K562 (cell line): ENCODE measurements around the gene SIGLEC11. TPM values are rescaled to one million over a fixed set of nuclear protein-coding genes. Genes with fewer than 3 reads are reported as not detected.

ENCODE experiments used
- ATAC-seq: fragments of 200-7000 bp; cut with Tn5 transposase; 3 replicates; pipeline ENCODE4 v1.9.1; 2020; ENCODE audit warnings: moderate library complexity
- BruUV-seq: library from RNA; stranded (reverse); fragments of 400-500 nt; replicated peaks from 2 replicates; lab custom pipeline; 2021; lab: Mats Ljungman, UMichigan
- CTCF ChIA-PET: fragments of 300-600 bp; formaldehyde crosslinking; extraction: SDS; loops from one replicate; lab custom pipeline; 2021; ENCODE audit warnings: low intra/inter-chr PET ratio; lab: Yijun Ruan, JAX
- POLR2A ChIA-PET: fragments of 300-600, 350-650 bp; sonication (Branson Sonifier 250); formaldehyde crosslinking; extraction: SDS; loops from one replicate; lab custom pipeline; 2021; ENCODE audit warnings: antibody characterized with exemption, inconsistent platforms; lab: Yijun Ruan, JAX
- DNase-seq, 4 experiments: peaks; one replicate each; pipeline versions ENCODE4 v3.0.0 to v3.0.0-alpha.2; 2011 to 2018; ENCODE audit warnings: low spot score in 3 of 4, mixed read lengths in 3 of 4; ENCODE audit errors: extremely low read depth in 1 of 4
- FAIRE-seq: peaks from 2 replicates; lab custom pipeline; 2011; peaks lifted over from hg19 to GRCh38; lab: Jason Lieb, UNC
- H2AFZ ChIP-seq: 2 replicates; pipeline ENCODE4 v1.6.0; 2011; ENCODE audit warnings: low read depth, low read length, control low read depth, inconsistent platforms
- H3K27ac ChIP-seq: fragments of 200-600 bp; 3 replicates; pipeline ENCODE4 v1.8.0; 2011; ENCODE audit warnings: low read depth, mild to moderate bottlenecking, control low read depth, inconsistent platforms, low read length, moderate library complexity, mixed read lengths; ENCODE audit errors: extremely low read depth
- H3K27me3 ChIP-seq, 2 experiments: fragments of 300-600 bp in 1 of 2; 2 replicates in 1 of 2; 3 replicates in 1 of 2; pipeline versions ENCODE4 v1.6.0 to v1.8.0; 2011; ENCODE audit warnings: inconsistent platforms in 2 of 2, low read length in 2 of 2, mild to moderate bottlenecking in 1 of 2, mixed read lengths in 1 of 2, moderate library complexity in 1 of 2; ENCODE audit not compliant: control insufficient read depth in 2 of 2, insufficient read depth in 2 of 2
- H3K36me3 ChIP-seq: fragments of 300-600 bp; 3 replicates; pipeline ENCODE4 v1.8.0; 2011; ENCODE audit warnings: mild to moderate bottlenecking, low read length, inconsistent platforms; ENCODE audit not compliant: control insufficient read depth, insufficient read depth
- H3K4me1 ChIP-seq, 2 experiments: fragments of 200-600 bp in 1 of 2; replicated peaks in 1 of 2; 2 replicates in 1 of 2; 3 replicates in 1 of 2; pipeline versions ENCODE4 v1.5.1 to v1.8.0; 2011; ENCODE audit warnings: inconsistent platforms in 2 of 2, low read length in 2 of 2, mild to moderate bottlenecking in 1 of 2, mixed read lengths in 1 of 2, moderate library complexity in 1 of 2; ENCODE audit not compliant: control insufficient read depth in 2 of 2, insufficient read depth in 2 of 2
- H3K4me2 ChIP-seq: 2 replicates; pipeline ENCODE4 v1.6.1; 2011; ENCODE audit warnings: low read length, control low read depth, inconsistent platforms, mixed read lengths; ENCODE audit not compliant: insufficient read depth
- H3K4me3 ChIP-seq: fragments of 200-600 bp; sonication (generic), shearing (Covaris generic); 2 replicates; pipeline ENCODE4 v1.5.1; 2016; ENCODE audit warnings: control low read depth, inconsistent platforms
- H3K79me2 ChIP-seq: fragments of 200-600 bp; 3 replicates; pipeline ENCODE4 v1.8.0; 2011; ENCODE audit warnings: low read length, inconsistent platforms; ENCODE audit not compliant: control insufficient read depth, insufficient read depth
- H3K9ac ChIP-seq, 2 experiments: 2 replicates each; pipeline versions ENCODE4 v1.6.0 to v1.6.1; 2011; ENCODE audit warnings: low read depth in 2 of 2, low read length in 2 of 2, control low read depth in 1 of 2, inconsistent platforms in 1 of 2, mild to moderate bottlenecking in 1 of 2, mixed read lengths in 1 of 2; ENCODE audit not compliant: insufficient read depth in 1 of 2
- H3K9me1 ChIP-seq: one replicate; pipeline ENCODE4 v1.6.0; 2011; ENCODE audit warnings: inconsistent platforms, mild to moderate bottlenecking, low read length, moderate library complexity; ENCODE audit not compliant: control insufficient read depth, insufficient read depth
- H3K9me3 ChIP-seq: replicated peaks from 2 replicates; pipeline ENCODE4 v1.5.1; 2011; ENCODE audit warnings: low read depth, low read length, inconsistent platforms; ENCODE audit not compliant: control insufficient read depth, insufficient read depth
- H4K20me1 ChIP-seq: replicated peaks from 2 replicates; pipeline ENCODE4 v1.6.1; 2011; ENCODE audit warnings: low read length, inconsistent platforms, mixed read lengths; ENCODE audit not compliant: control insufficient read depth, insufficient read depth
- CTCF ChIP-seq, 3 experiments: IDR thresholded peaks in 2 of 3; conservative IDR thresholded peaks in 1 of 3; 2 replicates each; pipeline ENCODE4 v1.5.1; 2011 to 2012; ENCODE audit warnings: low read length in 3 of 3, mild to moderate bottlenecking in 3 of 3, control low read depth in 2 of 3, improper control_type of control experiment in 1 of 3, inconsistent platforms in 1 of 3, low read depth in 1 of 3, mixed read lengths in 1 of 3, moderate library complexity in 1 of 3; ENCODE audit not compliant: insufficient read depth in 2 of 3
- ZBTB26 ChIP-seq: fragments of 450-650 bp; formaldehyde crosslinking; IDR thresholded peaks from 2 replicates; pipeline ENCODE4 v1.4.0; 2022; ENCODE audit warnings: missing genetic modification characterization
- WGBS: fragments of 100-300 bp; shearing (Covaris generic); methylation state at CpG from one replicate; pipeline ENCODE4 v1.1.6; 2016; ENCODE audit warnings: low coverage, mixed read lengths; ENCODE audit not compliant: insufficient coverage; ENCODE audit errors: missing lambda C conversion rate; 5-methylcytosine and 5-hydroxymethylcytosine counted together
- in situ Hi-C: fragments of 300-500 bp; cut with MboI; formaldehyde crosslinking; loops from 4 replicates; pipeline ENCODE4 v1.15.0; 2018; ENCODE audit warnings: inconsistent platforms, mixed read lengths
- intact Hi-C: fragments of 100-400 bp; cut with micrococcal nuclease; formaldehyde crosslinking; loops from 2 replicates; pipeline ENCODE4 v1.14.2; 2022
- polyA plus RNA-seq, 8 experiments: library from polyadenylated mRNA; depleted of rRNA in 4 of 8; stranded (reverse) in 5 of 8; unstranded in 3 of 8; fragments of >200 nt; fragmentation: Nextera tagmentation in 2 of 8; fragmentation: Illumina TruSeq in 1 of 8; extraction: Ambion mirVana in 2 of 8; extraction: Trizol in 1 of 8; gene quantifications; 2 replicates each; pipeline versions ENCODE4 v1.2.1 to v1.2.3, GENCODE V29; 2011 to 2014; ENCODE audit warnings: inconsistent platforms in 1 of 8, missing spikeins in 1 of 8
- total RNA-seq, 7 experiments: library from RNA; depleted of rRNA in 6 of 7; stranded (reverse); fragments of >200 nt in 6 of 7; fragmentation: Illumina TruSeq in 2 of 7; extraction: Trizol in 2 of 7; gene quantifications; 2 replicates each; pipeline versions ENCODE4 v1.2.1 to v1.2.3, GENCODE V29; 2011 to 2021; ENCODE audit warnings: low replicate concordance in 1 of 7

Gene SIGLEC11
- total and polyA plus RNA-seq, 9 of the 15 experiments (the other 6 are each of a cell fraction or from before 2014, with no cell fraction given), result not detected

- no peaks in the 10 kb centered on the region for H3K27me3 ChIP-seq
- FAIRE-seq (no peak), DNase-seq (no peak), ATAC-seq (0 out of 3 replicates have a peak, but pooled peaks have one; percentile 21)
- no peak overlapping the region for H3K9ac ChIP-seq
- POLR2A ChIA-PET, result interaction anchor here (0.6 to 13.2 kb wide), 3 partner anchors 7 to 240 kb away, joined by 3 to 105 read pairs (median 4); partner anchors contain the start of genes ATF5 and NUP62
- BruUV-seq, result no TSS peak
- CTCF ChIA-PET, result no interaction called here
- no peak for TF ChIP-seq ZBTB26 (CRISPR knock-in tag)
- 0 out of 6 replicates have a peak, but pooled peaks have one; percentile 8 to 22 (median 14) for TF ChIP-seq CTCF (IDR thresholded peaks at IDR 0.05 in 2 of 3, conservative IDR thresholded peaks at IDR 0.05 in 1 of 3; ENCODE audit: insufficient read depth in 2 of 3, low read depth in 1 of 3, low read length in 3 of 3)
- H3K36me3 ChIP-seq, result peaks cover 90% of the 10 kb centered on the region; the same call in 2 of the 3 replicates
- no peak overlapping the region for H2AFZ ChIP-seq
- intact Hi-C loops, result no loop called here
- no peak overlapping the region for H3K4me3 ChIP-seq
- H3K4me1 ChIP-seq, result peaks cover 0 to 9% of the 10 kb centered on the region in 2 experiments; a peak in 2 of 5 replicates
- H4K20me1 ChIP-seq, result peaks cover 54% of the 10 kb centered on the region
- no peaks in the 10 kb centered on the region for H3K9me3 ChIP-seq
- peaks cover 83% of the 10 kb centered on the region for H3K79me2 ChIP-seq
- 87% methylated on average over 6 of the region's 6 CpGs for WGBS
- no peak overlapping the region for H3K27ac ChIP-seq
- H3K9me1 ChIP-seq, result no peaks in the 10 kb centered on the region
- no peak overlapping the region for H3K4me2 ChIP-seq
- in situ Hi-C loops, result no loop called here
Observed at GRCh38 chr19:49915271-49915670, 45.7 kb downstream of the SIGLEC11 start.
